HCT116 (cell line): ENCODE data around the gene HAPSTR1.

Experiments used
- EZH2 ChIP-seq: fragments of 200-600 bp; sonication (generic); IDR thresholded peaks from 2 replicates; pipeline ENCODE4 v1.6.1; 2017; ENCODE audit warnings: antibody characterized with exemption, mixed run types
- EZH2phosphoT487 ChIP-seq: fragments of 200-600 bp; IDR thresholded peaks from 2 replicates; pipeline ENCODE4 v1.6.1; 2018; ENCODE audit warnings: antibody characterized with exemption, borderline replicate concordance
- POLR2A ChIP-seq: IDR thresholded peaks from 2 replicates; pipeline ENCODE4 v1.7.0; 2011; ENCODE audit warnings: borderline replicate concordance; ENCODE audit not compliant: insufficient read depth, insufficient read length; ENCODE audit errors: extremely low read depth
- POLR2AphosphoS5 ChIP-seq: IDR thresholded peaks from 2 replicates; pipeline ENCODE4 v1.6.1; 2011; ENCODE audit warnings: mild to moderate bottlenecking, low read depth, low read length, moderate library complexity
- RAD21 ChIP-seq: IDR thresholded peaks from 2 replicates; pipeline ENCODE4 v1.6.1; 2012; ENCODE audit warnings: low read depth, mild to moderate bottlenecking
- SIN3A ChIP-seq: IDR thresholded peaks from 2 replicates; pipeline ENCODE4 v1.6.1; 2012; ENCODE audit warnings: low read depth
- SP1 ChIP-seq: IDR thresholded peaks from 2 replicates; pipeline ENCODE4 v1.6.1; 2012; ENCODE audit warnings: low read depth
- YY1 ChIP-seq: IDR thresholded peaks from 2 replicates; pipeline ENCODE4 v1.6.1; 2011; ENCODE audit warnings: low read length, low read depth, moderate library complexity, mild to moderate bottlenecking; ENCODE audit not compliant: insufficient replicate concordance; ENCODE audit errors: extremely low read depth
- TF ChIP-seq, protein P1 (sequence below), 3 experiments: fragments of 200-600 bp in 1 of 3; sonication (generic) in 1 of 3; IDR thresholded peaks in 2 of 3; conservative IDR thresholded peaks in 1 of 3; 2 replicates each; pipeline ENCODE4 v1.5.1; 2012 to 2017; ENCODE audit warnings: low read depth in 2 of 3, low read length in 2 of 3, antibody characterized with exemption in 1 of 3, borderline replicate concordance in 1 of 3, control low read depth in 1 of 3, mild to moderate bottlenecking in 1 of 3, mixed read lengths in 1 of 3, mixed run types in 1 of 3, moderate library complexity in 1 of 3; ENCODE audit not compliant: insufficient read depth in 1 of 3
- TF ChIP-seq, protein P2 (sequence below): IDR thresholded peaks from 2 replicates; pipeline ENCODE4 v1.6.1; 2012
- TF ChIP-seq, protein P3 (sequence below): IDR thresholded peaks from 2 replicates; pipeline ENCODE4 v1.6.1; 2012; ENCODE audit warnings: low read depth
- TF ChIP-seq, protein P4 (sequence below): IDR thresholded peaks from 2 replicates; pipeline ENCODE4 v1.6.1; 2011; ENCODE audit warnings: mild to moderate bottlenecking, low read length, moderate library complexity; ENCODE audit not compliant: insufficient replicate concordance; ENCODE audit errors: extremely low read depth

DNA sequence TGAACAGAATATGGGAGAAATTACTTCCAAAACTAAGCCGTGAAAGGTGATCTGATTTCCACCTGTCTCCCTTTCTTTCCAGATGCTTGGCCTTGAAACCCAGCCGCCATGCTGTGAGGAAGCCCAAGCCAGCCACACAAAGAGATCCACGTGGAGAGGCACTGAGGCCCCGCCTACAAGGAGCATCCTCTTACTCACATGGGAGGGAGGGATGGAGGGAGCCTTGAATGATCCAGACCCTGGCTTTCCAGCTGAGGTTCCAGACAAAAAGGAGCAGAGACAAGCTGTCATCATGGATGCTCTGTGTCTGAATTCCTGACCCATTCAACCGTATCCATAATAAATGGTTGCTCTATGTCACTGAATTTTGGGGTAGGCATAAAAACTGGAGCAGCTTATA lies 48.9 kb upstream of the HAPSTR1 start:
- TF ChIP-seq SP1, result no peak
- no peak for TF ChIP-seq POLR2AphosphoS5
- TF ChIP-seq, protein P1, sequence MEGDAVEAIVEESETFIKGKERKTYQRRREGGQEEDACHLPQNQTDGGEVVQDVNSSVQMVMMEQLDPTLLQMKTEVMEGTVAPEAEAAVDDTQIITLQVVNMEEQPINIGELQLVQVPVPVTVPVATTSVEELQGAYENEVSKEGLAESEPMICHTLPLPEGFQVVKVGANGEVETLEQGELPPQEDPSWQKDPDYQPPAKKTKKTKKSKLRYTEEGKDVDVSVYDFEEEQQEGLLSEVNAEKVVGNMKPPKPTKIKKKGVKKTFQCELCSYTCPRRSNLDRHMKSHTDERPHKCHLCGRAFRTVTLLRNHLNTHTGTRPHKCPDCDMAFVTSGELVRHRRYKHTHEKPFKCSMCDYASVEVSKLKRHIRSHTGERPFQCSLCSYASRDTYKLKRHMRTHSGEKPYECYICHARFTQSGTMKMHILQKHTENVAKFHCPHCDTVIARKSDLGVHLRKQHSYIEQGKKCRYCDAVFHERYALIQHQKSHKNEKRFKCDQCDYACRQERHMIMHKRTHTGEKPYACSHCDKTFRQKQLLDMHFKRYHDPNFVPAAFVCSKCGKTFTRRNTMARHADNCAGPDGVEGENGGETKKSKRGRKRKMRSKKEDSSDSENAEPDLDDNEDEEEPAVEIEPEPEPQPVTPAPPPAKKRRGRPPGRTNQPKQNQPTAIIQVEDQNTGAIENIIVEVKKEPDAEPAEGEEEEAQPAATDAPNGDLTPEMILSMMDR (IDR thresholded peaks at IDR 0.05 in 2 of 3, conservative IDR thresholded peaks at IDR 0.05 in 1 of 3; ENCODE audit: borderline replicate concordance in 1 of 3, insufficient read depth in 1 of 3, low read depth in 2 of 3, low read length in 2 of 3), result no peak
- TF ChIP-seq, protein P2, sequence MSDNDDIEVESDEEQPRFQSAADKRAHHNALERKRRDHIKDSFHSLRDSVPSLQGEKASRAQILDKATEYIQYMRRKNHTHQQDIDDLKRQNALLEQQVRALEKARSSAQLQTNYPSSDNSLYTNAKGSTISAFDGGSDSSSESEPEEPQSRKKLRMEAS, result no peak
- no peak for TF ChIP-seq POLR2A
- no peak for TF ChIP-seq YY1
- TF ChIP-seq, protein P3, sequence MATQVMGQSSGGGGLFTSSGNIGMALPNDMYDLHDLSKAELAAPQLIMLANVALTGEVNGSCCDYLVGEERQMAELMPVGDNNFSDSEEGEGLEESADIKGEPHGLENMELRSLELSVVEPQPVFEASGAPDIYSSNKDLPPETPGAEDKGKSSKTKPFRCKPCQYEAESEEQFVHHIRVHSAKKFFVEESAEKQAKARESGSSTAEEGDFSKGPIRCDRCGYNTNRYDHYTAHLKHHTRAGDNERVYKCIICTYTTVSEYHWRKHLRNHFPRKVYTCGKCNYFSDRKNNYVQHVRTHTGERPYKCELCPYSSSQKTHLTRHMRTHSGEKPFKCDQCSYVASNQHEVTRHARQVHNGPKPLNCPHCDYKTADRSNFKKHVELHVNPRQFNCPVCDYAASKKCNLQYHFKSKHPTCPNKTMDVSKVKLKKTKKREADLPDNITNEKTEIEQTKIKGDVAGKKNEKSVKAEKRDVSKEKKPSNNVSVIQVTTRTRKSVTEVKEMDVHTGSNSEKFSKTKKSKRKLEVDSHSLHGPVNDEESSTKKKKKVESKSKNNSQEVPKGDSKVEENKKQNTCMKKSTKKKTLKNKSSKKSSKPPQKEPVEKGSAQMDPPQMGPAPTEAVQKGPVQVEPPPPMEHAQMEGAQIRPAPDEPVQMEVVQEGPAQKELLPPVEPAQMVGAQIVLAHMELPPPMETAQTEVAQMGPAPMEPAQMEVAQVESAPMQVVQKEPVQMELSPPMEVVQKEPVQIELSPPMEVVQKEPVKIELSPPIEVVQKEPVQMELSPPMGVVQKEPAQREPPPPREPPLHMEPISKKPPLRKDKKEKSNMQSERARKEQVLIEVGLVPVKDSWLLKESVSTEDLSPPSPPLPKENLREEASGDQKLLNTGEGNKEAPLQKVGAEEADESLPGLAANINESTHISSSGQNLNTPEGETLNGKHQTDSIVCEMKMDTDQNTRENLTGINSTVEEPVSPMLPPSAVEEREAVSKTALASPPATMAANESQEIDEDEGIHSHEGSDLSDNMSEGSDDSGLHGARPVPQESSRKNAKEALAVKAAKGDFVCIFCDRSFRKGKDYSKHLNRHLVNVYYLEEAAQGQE, result no peak
- TF ChIP-seq EZH2, result no peak
- TF ChIP-seq, protein P4, sequence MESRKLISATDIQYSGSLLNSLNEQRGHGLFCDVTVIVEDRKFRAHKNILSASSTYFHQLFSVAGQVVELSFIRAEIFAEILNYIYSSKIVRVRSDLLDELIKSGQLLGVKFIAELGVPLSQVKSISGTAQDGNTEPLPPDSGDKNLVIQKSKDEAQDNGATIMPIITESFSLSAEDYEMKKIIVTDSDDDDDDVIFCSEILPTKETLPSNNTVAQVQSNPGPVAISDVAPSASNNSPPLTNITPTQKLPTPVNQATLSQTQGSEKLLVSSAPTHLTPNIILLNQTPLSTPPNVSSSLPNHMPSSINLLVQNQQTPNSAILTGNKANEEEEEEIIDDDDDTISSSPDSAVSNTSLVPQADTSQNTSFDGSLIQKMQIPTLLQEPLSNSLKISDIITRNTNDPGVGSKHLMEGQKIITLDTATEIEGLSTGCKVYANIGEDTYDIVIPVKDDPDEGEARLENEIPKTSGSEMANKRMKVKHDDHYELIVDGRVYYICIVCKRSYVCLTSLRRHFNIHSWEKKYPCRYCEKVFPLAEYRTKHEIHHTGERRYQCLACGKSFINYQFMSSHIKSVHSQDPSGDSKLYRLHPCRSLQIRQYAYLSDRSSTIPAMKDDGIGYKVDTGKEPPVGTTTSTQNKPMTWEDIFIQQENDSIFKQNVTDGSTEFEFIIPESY, result no peak
- TF ChIP-seq RAD21, result no peak
- no peak for TF ChIP-seq SIN3A
- no peak for TF ChIP-seq EZH2phosphoT487
